Calu3 (cell line): ENCODE data around the gene CD99. TPM values are rescaled to one million over a fixed set of nuclear protein-coding genes. Genes with fewer than 3 reads are reported as not detected.
"Not testable (repeated sequence)": the region's sequence is repeated elsewhere in the genome, so short reads cannot be mapped to it uniquely, and the experiment has no call there.

ENCODE experiments used
- BruUV-seq: library from RNA; stranded (reverse); fragments of 400-500 nt; replicated peaks from 2 replicates; lab custom pipeline; 2021; lab: Mats Ljungman, UMichigan
- CTCF ChIA-PET: fragments of 300-600 bp; sonication (Branson Sonifier 250); formaldehyde crosslinking; loops from one replicate; lab custom pipeline; 2022; ENCODE audit warnings: antibody characterized with exemption; lab: Charles Lee
- DNase-seq: peaks from one replicate; pipeline ENCODE4 v3.0.0; 2022
- H3K27ac Mint-ChIP-seq: one replicate; pipeline ENCODE4 v1.8.0; 2022; ENCODE audit warnings: mixed read lengths; ENCODE audit not compliant: unreplicated experiment
- H3K27me3 Mint-ChIP-seq: one replicate; pipeline ENCODE4 v1.8.0; 2022; ENCODE audit warnings: mixed read lengths; ENCODE audit not compliant: unreplicated experiment
- H3K36me3 Mint-ChIP-seq: one replicate; pipeline ENCODE4 v1.8.0; 2022; ENCODE audit warnings: mild to moderate bottlenecking, moderate library complexity, mixed read lengths; ENCODE audit not compliant: insufficient read depth, unreplicated experiment
- H3K4me1 Mint-ChIP-seq: one replicate; pipeline ENCODE4 v1.8.0; 2022; ENCODE audit warnings: mild to moderate bottlenecking, low read depth, mixed read lengths; ENCODE audit not compliant: unreplicated experiment
- H3K4me3 Mint-ChIP-seq: one replicate; pipeline ENCODE4 v1.8.0; 2022; ENCODE audit warnings: mild to moderate bottlenecking, low read depth, moderate library complexity, mixed read lengths; ENCODE audit not compliant: unreplicated experiment
- H3K9me3 Mint-ChIP-seq: one replicate; pipeline ENCODE4 v1.8.0; 2022; ENCODE audit warnings: low read depth, mixed read lengths; ENCODE audit not compliant: unreplicated experiment
- CTCF ChIP-seq: fragments of 200-600 bp; IDR thresholded peaks from one replicate; pipeline ENCODE4 v1.8.0; 2022; ENCODE audit warnings: antibody characterized with exemption; ENCODE audit not compliant: unreplicated experiment
- intact Hi-C: fragments of 100-400 bp; cut with micrococcal nuclease; formaldehyde crosslinking; loops from one replicate; pipeline ENCODE4 v1.10.0; 2022; ENCODE audit not compliant: unreplicated experiment
- total RNA-seq: library from RNA; stranded (reverse); gene quantifications from 2 replicates; pipeline ENCODE4 v1.2.3, GENCODE V29; 2022

Gene CD99
- total RNA-seq, 1 experiment from 2014 or later: 73.9 TPM

- H3K27me3 Mint-ChIP-seq: no peaks in the 10 kb centered on the region
- H3K9me3 Mint-ChIP-seq: no peaks in the 10 kb centered on the region
- H3K4me3 Mint-ChIP-seq: no peak overlapping the region
- no peaks in the 10 kb centered on the region for H3K4me1 Mint-ChIP-seq
- no TSS peak for BruUV-seq
- H3K36me3 Mint-ChIP-seq: no peaks in the 10 kb centered on the region
- CTCF ChIA-PET: no interaction called here
- no peak for TF ChIP-seq CTCF
- intact Hi-C loops: no loop called here
- no peak for DNase-seq
- no peak overlapping the region for H3K27ac Mint-ChIP-seq
Observed at GRCh38 chrX:2666491-2666890, 24.6 kb upstream of the CD99 start.

GRCh38 chrX:2670978-2671377 is 20.1 kb upstream of the CD99 start:
- BruUV-seq: no TSS peak
- CTCF ChIA-PET: no interaction called here
- H3K4me1 Mint-ChIP-seq: no peaks in the 10 kb centered on the region
- DNase-seq: no peak
- no peak overlapping the region for H3K27ac Mint-ChIP-seq
- H3K9me3 Mint-ChIP-seq: no peaks in the 10 kb centered on the region
- H3K4me3 Mint-ChIP-seq: no peak overlapping the region
- intact Hi-C loops: no loop called here
- TF ChIP-seq CTCF: no peak
- H3K36me3 Mint-ChIP-seq: no peaks in the 10 kb centered on the region
- H3K27me3 Mint-ChIP-seq: no peaks in the 10 kb centered on the region

GRCh38 chrX:2672084-2672483 is 19.0 kb upstream of the CD99 start:
- DNase-seq: no peak
- Mint-ChIP-seq H3K9me3 (no peaks in the 10 kb centered on the region), H3K36me3 (no peaks in the 10 kb centered on the region), H3K27ac (no peak overlapping the region), H3K4me3 (no peak overlapping the region), H3K4me1 (peaks cover 5% of the 10 kb centered on the region), H3K27me3 (no peaks in the 10 kb centered on the region)
- intact Hi-C loops: no loop called here
- no peak for TF ChIP-seq CTCF
- no TSS peak for BruUV-seq
- CTCF ChIA-PET: no interaction called here

- CTCF ChIA-PET: no interaction called here
- intact Hi-C loops: no loop called here
- BruUV-seq: no TSS peak
- TF ChIP-seq CTCF: no peak
- Mint-ChIP-seq H3K4me3 (no peak overlapping the region), H3K36me3 (no peaks in the 10 kb centered on the region), H3K9me3 (peaks cover 4% of the 10 kb centered on the region), H3K27ac (no peak overlapping the region), H3K4me1 (peaks cover 11% of the 10 kb centered on the region), H3K27me3 (no peaks in the 10 kb centered on the region)
- no peak for DNase-seq
Observed at GRCh38 chrX:2673611-2674010, 17.5 kb upstream of the CD99 start.

- H3K27ac Mint-ChIP-seq, BruUV-seq, H3K4me3 Mint-ChIP-seq: not testable (repeated sequence)
Observed at GRCh38 chrX:2675657-2676200, 15.4 kb upstream of the CD99 start.

More at GRCh38 chrX:2675657-2676200, 15.4 kb upstream of the CD99 start:
- H3K4me1 Mint-ChIP-seq: peaks cover 11% of the 10 kb centered on the region
- H3K27me3 Mint-ChIP-seq, intact Hi-C loops, DNase-seq, H3K9me3 Mint-ChIP-seq, H3K36me3 Mint-ChIP-seq, CTCF ChIA-PET: not testable (repeated sequence)
